HG02973 (cell line): ENCODE data around the gene PLPPR1.

ENCODE experiments used
- ATAC-seq: cut with Tn5 transposase; IDR thresholded peaks from one replicate; pipeline ENCODE4 v1.9.1; 2021; ENCODE audit warnings: moderate library complexity; ENCODE audit not compliant: unreplicated experiment

PLPPR1 gene

DNA sequence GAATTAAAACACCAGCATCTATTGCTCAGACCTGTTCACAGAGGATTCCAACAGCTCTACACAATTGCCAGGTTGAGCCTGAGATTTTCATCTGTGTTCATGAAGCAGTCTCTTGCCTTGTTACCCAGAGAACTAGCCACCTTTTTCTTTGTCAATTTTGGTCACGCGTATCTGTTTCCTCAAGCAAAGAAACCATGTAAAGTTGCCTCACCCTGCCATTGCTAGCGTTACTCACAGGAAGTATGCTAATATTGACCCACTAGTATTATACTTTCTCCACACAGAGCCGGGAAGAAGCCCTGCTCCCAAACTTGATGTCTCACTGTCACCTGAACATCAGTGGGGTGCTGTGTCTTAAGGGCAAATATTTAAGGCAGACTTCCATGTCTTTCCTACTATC, 168.5 kb downstream of the PLPPR1 start:
- no peak for ATAC-seq

DNA sequence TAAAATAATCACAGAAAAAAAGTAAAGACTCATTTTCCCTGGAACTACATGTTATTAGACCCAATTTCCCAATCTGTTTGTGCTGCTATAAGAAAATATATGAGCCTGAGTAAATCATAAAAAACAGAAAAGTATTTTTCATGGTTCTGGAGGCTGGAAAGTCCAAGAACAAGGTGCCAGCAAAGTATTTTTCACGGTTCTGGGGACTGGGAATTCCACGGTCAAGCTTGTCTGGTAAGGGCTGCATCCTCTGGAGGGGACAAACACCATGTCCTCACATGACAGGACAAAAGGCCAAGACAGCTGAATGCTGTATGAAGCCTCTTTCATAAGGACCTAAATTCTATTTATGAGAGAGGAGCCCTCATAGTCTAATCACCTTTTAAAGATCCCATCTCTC, 172.3 kb downstream of the PLPPR1 start:
- ATAC-seq = no peak

DNA sequence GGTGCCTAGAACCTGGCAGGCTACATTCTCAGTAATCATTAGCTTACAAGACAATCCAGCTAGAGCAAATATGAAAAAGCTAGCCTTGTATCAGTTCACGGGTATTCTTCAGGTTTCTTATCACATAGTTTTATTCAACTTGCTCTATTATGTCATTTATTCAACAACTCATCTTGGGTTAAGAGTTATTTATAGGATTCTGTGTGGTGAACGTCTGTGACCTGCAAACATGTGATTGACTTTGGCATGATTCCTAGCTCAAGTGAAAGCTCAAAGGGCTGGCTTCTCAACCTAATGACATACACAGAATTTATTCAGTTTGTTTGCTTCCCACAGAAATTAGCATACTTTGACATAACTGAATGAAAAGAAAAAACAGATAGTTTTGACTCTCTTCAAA, 173.1 kb downstream of the PLPPR1 start:
- ATAC-seq = no peak

DNA sequence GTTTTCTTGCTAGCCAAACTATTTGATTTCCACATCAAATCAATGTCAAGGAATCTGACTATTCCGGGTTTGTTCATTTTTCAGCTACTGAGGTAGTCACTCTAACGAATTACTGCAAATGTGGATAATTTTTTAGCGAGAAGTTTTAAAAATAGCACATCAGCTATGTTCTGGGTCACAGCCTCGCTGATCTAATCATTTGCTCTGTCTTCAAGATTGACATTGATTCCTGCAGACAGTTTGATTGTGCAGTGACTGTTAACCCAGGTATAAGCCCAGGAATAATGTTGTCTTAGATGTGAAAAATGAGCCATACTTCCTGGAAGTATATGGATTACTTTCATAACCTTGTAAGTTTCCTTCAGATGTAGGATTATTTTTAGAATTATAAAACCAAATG, 181.1 kb downstream of the PLPPR1 start:
- no peak for ATAC-seq

DNA sequence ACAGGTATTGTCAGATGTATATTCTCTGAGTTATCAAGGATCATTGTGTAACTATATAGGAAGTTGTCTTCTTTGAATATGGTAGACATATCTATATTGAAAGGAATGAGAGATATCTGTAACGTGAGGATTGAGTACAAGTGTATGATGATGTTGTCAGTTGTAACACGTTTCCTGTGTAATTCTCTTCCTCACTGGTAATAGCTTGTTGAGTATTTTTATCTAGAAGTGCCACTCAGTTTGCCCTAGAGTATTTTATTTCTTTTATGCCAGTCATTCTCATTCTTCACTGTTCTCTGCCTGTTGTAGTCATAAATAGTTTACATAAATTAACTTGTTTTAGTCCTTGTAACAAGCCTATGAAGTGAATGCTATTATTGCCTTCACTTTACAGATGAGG, 184.1 kb downstream of the PLPPR1 start:
- ATAC-seq = no peak

DNA sequence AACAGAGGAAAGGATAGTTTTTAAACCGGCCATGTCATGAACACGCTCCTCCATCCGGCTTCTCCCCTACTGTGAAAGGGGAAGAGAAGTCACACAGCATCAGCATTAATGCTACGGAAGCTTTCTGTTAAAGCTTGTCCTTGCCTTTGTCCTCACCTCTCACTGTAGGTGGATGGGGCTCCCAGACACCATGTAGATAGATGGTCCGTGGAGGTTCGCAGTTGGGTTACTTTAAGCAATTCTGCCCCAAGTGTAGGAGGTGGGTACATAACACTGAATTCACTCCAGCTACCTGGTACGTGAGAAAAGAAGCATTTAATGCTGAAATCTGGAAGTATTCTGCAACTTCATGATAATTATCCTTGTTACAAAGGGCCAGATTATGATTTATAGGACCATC, 190.5 kb downstream of the PLPPR1 start:
- ATAC-seq = no peak

DNA sequence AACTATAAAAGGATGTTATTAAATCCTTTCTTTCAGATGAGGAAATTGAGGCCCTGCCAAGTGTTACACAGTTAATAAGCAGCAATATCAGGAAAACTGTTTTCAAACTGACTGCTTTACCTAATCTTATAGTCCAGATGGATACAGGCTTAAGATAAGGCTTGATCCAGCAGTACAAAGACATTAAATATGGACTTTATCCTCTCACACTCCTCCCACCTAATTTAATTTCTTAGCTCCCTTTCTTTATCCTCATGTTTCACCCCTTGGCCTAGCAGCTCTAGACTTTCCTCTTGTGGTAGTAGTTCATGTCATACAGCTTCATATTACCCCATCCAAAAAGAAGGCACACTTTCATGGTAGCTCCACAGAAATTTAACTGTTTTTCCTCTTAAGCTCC, 191.8 kb downstream of the PLPPR1 start:
- ATAC-seq = no peak

DNA sequence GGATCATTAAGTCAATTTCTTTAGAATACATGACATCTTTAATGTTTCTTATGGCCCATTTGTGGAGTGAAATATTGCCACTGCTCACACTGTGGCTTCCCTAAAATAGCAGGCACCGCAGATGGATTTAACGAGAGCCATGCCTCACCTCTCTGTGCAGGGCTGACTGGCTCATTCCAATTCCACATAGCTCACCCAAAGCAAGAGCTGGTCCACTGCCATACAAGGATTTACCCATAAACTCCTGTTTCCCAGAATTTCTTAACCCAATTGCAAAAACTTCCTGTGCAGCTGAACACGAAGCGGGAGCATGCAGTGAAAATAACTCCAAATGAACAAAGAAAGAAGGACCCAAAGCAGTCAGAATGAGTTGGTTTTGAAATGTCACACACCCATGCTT, 196.7 kb downstream of the PLPPR1 start:
- ATAC-seq = no peak

DNA sequence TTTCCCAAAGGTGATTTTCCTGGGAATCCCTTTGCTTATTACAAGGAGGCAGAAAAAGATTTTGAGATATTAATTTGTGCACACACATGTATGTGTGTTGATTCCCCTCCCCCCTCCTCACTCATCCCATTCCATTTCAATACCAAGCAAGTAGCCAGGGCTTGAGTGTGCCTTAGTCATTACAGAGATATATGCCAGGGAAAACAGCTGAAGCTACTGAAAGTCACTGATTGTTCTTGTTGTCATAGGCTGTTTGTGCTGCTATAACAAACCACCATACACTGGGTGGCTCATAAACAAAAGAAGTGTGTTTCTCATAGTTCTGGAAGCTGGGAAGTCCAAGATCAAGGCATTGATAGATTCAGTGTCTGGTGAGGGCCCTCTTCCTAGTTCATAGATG, 197.6 kb downstream of the PLPPR1 start:
- ATAC-seq = no peak

DNA sequence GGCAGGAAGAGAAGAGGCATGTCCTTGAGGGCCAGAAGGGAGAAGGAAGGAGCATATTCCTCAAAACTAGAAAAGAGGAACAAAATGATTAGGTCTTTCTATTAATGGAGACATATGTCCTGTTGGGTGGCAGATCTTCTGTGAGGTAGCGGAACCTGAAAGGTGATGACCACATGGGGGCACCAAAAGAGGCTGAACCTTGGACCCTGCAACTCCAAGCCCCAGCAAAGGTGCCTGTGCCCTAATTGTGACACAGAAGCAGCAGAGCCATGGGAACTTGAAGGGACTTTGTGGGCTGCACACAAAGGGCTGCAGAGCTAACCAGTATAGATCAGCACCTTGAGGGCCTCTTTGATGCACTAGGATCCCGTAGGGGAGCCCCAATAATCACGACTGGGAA, 198.3 kb downstream of the PLPPR1 start:
- no peak for ATAC-seq

DNA sequence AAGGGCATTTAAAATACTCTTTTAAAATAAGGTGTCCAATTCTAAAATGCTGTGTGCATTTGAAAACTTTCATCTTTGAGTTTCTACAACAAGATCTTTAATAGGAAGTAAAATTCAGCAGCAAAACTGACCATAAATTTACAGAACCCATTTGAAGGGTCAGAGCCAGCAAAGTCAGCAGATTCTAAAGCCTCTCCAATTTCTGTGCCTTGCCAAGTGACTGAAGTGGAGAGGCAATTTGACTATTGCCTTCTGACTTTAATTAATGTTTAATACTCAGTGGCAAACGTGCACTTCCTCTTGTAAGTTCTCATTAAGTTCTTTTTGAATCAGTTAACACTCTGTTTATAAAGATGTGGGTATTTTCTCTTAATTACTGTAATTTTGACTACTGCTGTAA, 201.1 kb downstream of the PLPPR1 start:
- no peak for ATAC-seq

DNA sequence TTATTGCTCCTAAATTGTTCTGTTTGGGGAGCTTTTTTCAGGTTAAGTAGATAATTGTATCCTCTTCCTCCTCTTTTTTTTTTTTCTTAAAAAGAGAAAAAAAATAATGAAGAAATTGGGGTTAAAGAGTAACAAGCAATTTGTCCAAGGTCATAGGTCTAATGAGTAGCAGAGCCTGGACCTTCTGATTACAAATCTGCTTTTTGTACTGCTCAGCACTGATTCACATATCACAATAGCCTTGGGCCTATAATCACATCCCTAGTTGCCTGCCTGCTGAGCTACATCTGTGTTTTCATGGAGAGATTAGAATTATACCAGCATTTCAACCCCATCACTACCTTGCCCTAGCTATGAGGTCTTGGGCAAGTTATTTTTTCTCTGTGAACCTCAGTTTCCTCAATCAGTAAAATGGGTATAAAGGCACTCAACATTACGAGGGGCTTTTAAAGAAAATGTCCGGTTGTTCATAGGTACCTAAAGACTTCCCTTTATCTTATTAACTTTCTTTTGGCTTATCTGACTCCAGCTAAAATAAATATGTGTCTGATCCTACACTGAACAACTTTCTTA, 204.0 kb downstream of the PLPPR1 start:
- no peak for ATAC-seq

DNA sequence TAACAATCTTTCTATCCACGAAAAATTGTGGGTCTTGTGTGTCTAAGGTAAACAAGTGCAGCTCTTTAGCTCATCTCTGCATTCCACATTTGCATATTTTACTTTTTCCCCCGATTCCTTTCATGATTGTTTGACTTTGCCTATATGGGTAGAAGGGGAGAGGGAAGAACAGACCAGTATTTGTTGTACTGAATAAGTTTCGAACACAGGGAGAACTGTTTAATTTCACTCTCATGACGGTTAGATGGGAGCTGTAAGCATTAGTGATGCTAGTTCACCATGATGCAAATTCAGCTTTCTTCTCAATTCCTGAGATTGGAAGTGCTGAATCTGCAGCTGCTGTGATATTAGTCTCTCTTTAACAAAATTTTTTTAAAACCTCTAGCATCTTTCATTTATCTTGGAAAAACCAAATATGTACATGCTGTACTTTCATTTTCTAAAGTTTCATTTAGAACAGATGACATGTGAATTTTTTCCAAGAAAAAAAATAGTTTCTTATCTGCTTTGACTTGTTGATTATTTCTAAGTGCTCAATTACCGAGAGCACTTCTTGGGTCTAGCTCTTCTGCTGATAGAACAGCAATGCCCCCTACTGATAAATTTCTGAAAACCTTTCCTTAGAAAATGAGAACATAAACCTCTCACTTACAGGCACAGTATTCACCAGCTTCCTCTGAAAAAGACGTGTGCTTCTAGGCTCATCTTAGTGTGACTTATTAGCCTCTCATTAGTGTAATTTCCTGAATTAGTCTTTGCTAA, 206.8 kb downstream of the PLPPR1 start:
- ATAC-seq = no peak

DNA sequence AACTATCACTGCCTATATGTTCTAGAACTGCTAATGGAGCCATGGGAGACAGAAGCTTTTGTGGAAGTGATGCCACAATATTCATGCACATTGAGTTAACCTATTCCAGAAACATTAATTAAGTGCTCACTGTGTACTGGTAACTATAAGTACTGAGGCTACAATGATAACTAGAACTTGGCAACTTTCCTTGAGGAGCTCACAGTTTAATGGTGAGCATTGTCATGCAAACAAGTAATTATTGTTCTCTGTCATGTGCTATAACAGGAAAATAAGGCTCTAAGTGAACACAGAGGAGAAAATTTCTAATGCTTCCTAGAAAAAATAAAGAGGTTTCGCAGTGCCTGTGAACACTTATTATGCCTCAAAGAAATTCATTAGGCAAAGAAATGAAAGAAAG, 214.1 kb downstream of the PLPPR1 start:
- ATAC-seq = no peak

DNA sequence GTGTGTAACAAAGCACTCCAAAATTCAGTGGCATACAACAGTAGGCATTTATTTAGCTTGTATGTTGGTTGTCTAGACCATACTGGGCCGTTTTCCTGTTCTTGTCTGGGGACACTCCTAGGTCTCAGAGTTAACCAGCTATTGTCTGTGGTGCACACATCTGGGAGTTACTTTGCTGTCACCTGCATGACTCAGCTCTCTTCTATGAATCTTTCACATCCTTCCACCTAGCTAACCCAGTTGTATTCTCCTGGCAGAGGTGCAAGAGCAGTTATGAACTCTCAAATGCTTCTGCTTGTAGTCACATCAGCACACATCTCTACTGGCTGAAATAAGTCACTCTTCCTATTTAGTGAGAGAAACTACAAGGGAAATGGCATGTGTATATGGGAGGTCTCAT, 218.2 kb downstream of the PLPPR1 start:
- no peak for ATAC-seq

DNA sequence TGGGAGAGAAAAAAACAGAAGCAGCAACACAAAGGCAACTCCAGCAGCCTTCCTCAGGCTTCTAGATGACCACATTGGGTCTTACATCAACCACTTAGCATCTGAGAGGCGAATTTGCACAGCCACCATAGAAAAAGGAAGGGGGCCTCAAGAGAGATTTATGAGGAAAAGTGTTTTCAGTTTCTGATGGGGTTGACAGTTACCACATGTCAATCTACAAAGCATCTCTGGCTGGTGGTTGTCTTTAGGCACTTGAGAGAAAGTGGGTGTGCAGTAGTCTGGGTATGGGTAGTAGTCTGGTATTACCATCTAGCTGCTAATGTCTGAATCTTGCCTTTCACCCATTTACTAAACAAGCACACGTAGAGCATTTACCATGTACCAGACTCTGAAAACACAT, 218.8 kb downstream of the PLPPR1 start:
- ATAC-seq = no peak

DNA sequence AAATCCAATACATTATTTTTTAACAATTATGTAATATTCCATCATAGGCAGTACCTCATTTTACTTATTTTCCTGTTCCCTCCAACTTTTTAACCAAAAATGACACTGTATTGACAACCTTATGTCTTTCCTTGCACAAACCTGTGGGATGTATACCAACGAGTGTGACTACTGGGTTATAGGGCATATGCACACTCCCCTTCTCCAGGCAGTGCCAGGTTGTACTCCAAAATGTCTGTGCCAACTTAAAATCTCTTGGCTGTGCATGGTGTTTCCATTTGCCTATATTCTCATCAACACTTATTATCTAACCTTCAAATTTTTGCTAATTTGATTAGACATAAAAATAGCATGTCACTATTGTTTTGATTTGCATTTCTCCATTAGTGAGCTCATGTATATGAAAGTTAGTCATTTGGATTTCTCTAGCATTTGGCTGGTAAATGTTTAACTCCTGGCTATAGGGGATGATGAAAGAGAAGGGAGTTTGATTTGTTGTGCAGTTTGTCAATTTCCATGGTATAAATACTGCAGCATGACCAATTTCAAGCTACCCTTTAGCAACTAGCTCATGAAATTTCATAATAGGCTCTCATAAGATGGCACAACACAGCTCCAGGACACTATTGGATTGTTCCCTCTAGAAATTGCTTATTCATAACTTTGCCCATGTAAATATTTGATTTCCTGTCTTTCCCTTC, 226.4 kb downstream of the PLPPR1 start:
- no peak for ATAC-seq

DNA sequence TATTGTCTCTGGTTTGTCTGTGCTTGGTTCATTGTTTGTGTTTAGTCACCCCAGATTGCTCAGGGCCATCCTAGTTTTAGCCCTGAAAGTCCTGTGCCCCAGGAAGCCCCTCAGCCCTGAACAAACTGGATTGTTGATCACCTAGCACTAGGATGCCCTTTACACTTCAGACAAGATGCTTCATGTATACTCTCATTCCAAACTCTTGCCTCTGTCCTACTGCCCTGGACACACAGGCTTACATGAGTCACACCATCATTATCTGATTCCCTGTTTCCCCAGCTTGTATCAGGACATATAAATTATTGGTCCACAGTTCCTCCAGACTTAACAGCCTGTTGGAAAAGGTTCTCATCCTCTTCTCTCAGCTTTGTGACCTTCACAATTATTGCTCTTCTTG, 236.2 kb downstream of the PLPPR1 start:
- ATAC-seq = no peak

DNA sequence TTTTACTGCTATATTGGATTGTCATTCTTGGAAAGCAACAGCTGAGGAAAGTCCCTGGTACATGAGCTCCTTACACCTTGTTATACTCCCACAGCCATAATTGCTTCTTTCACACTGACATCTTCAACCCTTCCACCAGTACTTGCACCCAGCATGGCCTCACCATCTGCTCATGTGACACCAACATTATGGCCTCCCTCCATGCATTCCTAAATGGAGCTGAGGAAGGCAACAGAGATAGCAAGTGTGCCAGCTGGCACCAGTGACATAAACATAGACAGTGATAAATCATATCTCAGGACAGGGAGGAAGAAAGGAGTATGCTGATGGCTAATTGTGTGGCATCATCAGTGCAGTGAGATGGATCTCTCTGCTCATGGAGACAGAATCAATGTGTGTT, 236.7 kb downstream of the PLPPR1 start:
- no peak for ATAC-seq

DNA sequence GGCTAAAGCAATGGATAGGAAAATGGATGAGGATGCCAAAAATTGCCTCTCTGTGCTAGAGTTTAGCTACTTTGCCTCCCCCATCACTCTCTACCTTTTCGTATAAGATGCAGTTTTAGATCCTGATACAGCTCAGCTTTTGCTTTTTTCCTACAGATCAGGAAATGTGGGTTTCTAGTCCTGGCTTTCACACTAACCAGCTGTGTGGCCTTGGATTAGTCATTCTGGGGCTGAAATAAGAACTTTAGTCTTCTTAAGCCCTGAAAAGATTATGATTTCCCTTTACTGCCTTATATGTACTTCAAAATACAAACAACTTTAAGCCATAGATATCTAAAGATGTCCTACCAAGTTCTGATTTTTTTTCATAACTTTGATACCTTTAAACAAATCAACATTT, 239.9 kb downstream of the PLPPR1 start:
- no peak for ATAC-seq

DNA sequence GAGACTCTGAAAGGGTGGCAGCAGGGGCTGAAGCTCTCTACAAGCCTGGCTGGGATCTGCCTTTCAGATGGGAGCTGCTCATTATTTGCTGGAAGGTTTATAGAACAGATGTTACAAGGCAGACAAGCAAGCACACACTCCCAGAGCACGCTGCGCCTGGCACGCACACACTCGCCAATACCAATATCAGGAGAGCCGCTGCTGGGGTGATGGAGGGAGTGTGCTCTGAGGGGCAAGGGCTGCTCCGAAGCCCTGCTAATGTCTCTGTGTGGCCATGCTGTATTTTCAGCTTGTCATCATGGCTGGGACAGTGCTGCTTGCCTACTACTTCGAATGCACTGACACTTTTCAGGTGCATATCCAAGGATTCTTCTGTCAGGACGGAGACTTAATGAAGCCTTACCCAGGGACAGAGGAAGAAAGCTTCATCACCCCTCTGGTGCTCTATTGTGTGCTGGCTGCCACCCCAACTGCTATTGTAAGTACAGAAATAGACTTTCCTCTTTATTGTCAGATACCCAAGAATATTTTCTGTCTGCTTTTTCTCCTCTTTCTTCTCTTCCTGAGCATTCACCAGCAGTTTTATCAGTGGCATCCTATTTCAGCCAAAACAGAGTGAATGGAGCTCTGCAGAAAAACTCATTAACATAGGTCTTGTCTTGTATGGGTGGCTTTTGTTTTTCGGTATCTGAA, 241.2 kb downstream of the PLPPR1 start:
- no peak for ATAC-seq

DNA sequence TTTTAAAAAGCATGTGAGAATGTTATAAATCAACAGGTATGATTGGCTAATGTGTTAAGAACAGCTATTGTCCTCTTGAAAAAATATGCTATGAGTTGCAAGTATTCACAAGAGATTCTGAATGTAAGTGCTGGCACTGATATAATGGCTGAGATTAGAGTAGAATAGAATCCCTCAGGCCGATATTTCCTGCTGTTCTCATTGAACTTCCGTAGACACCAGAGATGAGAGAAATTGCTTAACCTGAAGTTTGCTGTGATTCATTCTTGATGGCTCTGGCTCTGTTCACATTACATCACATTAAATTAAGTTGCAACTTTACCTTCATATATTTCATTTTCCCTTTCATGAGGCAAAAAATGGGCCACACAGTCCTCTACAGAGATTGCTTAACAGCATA, 241.8 kb downstream of the PLPPR1 start:
- ATAC-seq = no peak
